Adipose tissue (tissue), 3 donors: ENCODE results near the gene UFC1. TPM values are rescaled to one million over a fixed set of nuclear protein-coding genes. Genes with fewer than 3 reads are reported as not detected.

Experiments
- H3K27ac ChIP-seq: one replicate; pipeline ENCODE4 v1.5.1; 2013; ENCODE audit warnings: low read depth, low read length
- WGBS, 3 donors: extraction: QIAGEN DNeasy Blood & Tissue Kit; methylation state at CpG; one replicate each; pipeline ENCODE4 v1.1.7; 2013; 5-methylcytosine and 5-hydroxymethylcytosine counted together
- polyA plus RNA-seq, 3 donors: library from polyadenylated mRNA; stranded (reverse); fragments of 200-250 nt; gene quantifications; one replicate each; pipeline ENCODE4 v1.2.3, GENCODE V29; 2013
- donor health status: healthy with polysubstance abuse.
- donor health status: Bipolar disorder and iron deficiency.
- donor health status: healthy.

UFC1 gene
- polyA plus RNA-seq, 3 donors, result 100 to 147 (median 131) TPM

GRCh38 chr1:161180639-161181038, 26.9 kb downstream of the UFC1 start:
- WGBS, 3 donors, result 54 to 72% (median 56%) methylated on average over 1 of the region's 1 CpG
- H3K27ac ChIP-seq, result no peak overlapping the region

GRCh38 chr1:161182214-161182613, 28.4 kb downstream of the UFC1 start:
- 79 to 89% (median 84%) methylated on average over 1 of the region's 1 CpG for WGBS, 3 donors
- no peak overlapping the region for H3K27ac ChIP-seq

- WGBS, 3 donors, result 7 to 22% (median 14%) methylated on average over 3 of the region's 3 CpGs
- no peak overlapping the region for H3K27ac ChIP-seq
Measured at GRCh38 chr1:161185282-161185682, 31.5 kb downstream of the UFC1 start.

- WGBS, 3 donors, result 17 to 59% (median 28%) methylated on average over 2 of the region's 2 CpGs
- H3K27ac ChIP-seq, result no peak overlapping the region
Measured at GRCh38 chr1:161185732-161186311, 32.0 kb downstream of the UFC1 start.

GRCh38 chr1:161187311-161187710, 33.5 kb downstream of the UFC1 start:
- 69 to 71% (median 69%) methylated on average over 3 of the region's 3 CpGs for WGBS, 3 donors
- no peak overlapping the region for H3K27ac ChIP-seq

- WGBS, 3 donors, result 66 to 85% (median 74%) methylated on average over 6 of the region's 6 CpGs
- H3K27ac ChIP-seq, result no peak overlapping the region
Measured at GRCh38 chr1:161188381-161188780, 34.6 kb downstream of the UFC1 start.

- H3K27ac ChIP-seq, result no peak overlapping the region
- WGBS, 3 donors, result 87 to 94% (median 88%) methylated on average over 5 of the region's 5 CpGs
Measured at GRCh38 chr1:161189036-161189435, 35.3 kb downstream of the UFC1 start.

- 39 to 74% (median 69%) methylated on average over 22 of the region's 22 CpGs for WGBS, 3 donors
Measured at GRCh38 chr1:161190962-161191521, 37.3 kb downstream of the UFC1 start.

GRCh38 chr1:161191971-161192370, 38.2 kb downstream of the UFC1 start:
- WGBS, 3 donors, result 53 to 76% (median 69%) methylated on average over 8 of the region's 8 CpGs
- no peak overlapping the region for H3K27ac ChIP-seq

More at GRCh38 chr1:161190962-161191521, 37.3 kb downstream of the UFC1 start:
- H3K27ac ChIP-seq, result no peak overlapping the region

GRCh38 chr1:161192476-161193465, 39.0 kb downstream of the UFC1 start:
- WGBS, 3 donors, result 48 to 54% (median 52%) methylated on average over 15 of the region's 15 CpGs
- H3K27ac ChIP-seq, result no peak overlapping the region

GRCh38 chr1:161193561-161194235, 39.9 kb downstream of the UFC1 start:
- H3K27ac ChIP-seq, result no peak overlapping the region
- 63 to 74% (median 73%) methylated on average over 21 of the region's 21 CpGs for WGBS, 3 donors

GRCh38 chr1:161195171-161195570, 41.4 kb downstream of the UFC1 start:
- WGBS, 3 donors, result 73 to 79% (median 77%) methylated on average over 4 of the region's 4 CpGs
- H3K27ac ChIP-seq, result no peak overlapping the region

GRCh38 chr1:161196111-161196510, 42.3 kb downstream of the UFC1 start:
- WGBS, 3 donors, result 84 to 88% (median 88%) methylated on average over 7 of the region's 7 CpGs

GRCh38 chr1:161196521-161197451, 43.0 kb downstream of the UFC1 start:
- WGBS, 3 donors, result 59 to 79% (median 66%) methylated on average over 27 of the region's 27 CpGs
- H3K27ac ChIP-seq, result peak overlapping the region; percentile 80

More at GRCh38 chr1:161196111-161196510, 42.3 kb downstream of the UFC1 start:
- no peak overlapping the region for H3K27ac ChIP-seq

GRCh38 chr1:161197560-161198193, 43.9 kb downstream of the UFC1 start:
- H3K27ac ChIP-seq, result peak overlapping the region; percentile 80

GRCh38 chr1:161198194-161198896, 44.6 kb downstream of the UFC1 start:
- H3K27ac ChIP-seq, result peak overlapping the region; percentile 80
- 19 to 36% (median 26%) methylated on average over 19 to 20 of the region's 20 CpGs for WGBS, 3 donors

More at GRCh38 chr1:161197560-161198193, 43.9 kb downstream of the UFC1 start:
- WGBS, 3 donors, result 52 to 63% (median 61%) methylated on average over 11 of the region's 11 CpGs
